Activated CD4-positive, CD25-positive, alpha-beta regulatory T cell (primary cell): ENCODE measurements around the gene BEAN1.

ENCODE experiments used
- DNase-seq, 4 experiments: peaks; one replicate each; lab custom pipeline; 2025; lab: John Stamatoyannopoulos, UW

BEAN1 gene

DNA sequence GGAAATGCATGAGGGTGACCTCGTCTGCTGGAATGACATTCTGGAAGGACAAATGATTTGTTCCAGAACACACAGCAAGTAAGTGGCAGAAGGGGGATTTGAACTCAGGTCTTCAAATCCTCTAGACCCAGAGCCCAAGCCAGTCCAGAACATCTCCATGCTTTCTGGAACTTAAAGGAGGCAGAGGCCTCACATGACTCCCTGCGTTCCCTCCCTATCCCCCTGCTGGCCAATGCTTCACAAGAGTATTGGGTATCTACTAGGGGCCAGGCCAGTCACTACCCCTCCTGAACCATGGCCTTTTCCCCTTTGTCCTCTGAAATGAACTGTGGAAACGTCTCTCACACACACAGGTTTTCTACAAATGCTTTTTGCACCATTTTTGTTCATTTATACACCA, 7.6 kb upstream of the BEAN1 start:
- DNase-seq: no peak

DNA sequence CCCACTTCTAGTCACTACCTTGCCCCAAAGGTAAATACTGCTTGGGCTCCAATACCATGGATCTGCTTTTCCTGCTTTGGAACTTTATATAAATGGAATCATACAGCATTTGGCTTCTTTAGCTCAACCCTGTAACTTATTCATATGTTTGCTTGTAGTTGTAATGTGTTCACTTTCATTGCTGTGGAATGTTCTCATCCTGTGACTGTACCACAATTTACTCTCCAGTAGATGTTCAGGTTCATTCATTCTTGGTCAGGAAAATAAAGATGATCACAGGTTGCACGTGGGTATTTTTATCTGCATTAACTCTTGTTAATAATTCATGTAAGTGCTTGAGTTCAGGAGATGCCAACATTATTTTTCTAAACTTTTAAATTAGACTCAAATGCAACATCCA, 6.7 kb upstream of the BEAN1 start:
- DNase-seq: no peak

GRCh38 chr16:66421891-66422290, 5.2 kb upstream of the BEAN1 start:
- DNase-seq: no peak

- no peak for DNase-seq
These were observed 4.7 kb upstream of the BEAN1 start for GRCh38 chr16:66422366-66422765.

- DNase-seq: no peak
These were observed 3.9 kb upstream of the BEAN1 start for GRCh38 chr16:66423177-66423576.

DNA sequence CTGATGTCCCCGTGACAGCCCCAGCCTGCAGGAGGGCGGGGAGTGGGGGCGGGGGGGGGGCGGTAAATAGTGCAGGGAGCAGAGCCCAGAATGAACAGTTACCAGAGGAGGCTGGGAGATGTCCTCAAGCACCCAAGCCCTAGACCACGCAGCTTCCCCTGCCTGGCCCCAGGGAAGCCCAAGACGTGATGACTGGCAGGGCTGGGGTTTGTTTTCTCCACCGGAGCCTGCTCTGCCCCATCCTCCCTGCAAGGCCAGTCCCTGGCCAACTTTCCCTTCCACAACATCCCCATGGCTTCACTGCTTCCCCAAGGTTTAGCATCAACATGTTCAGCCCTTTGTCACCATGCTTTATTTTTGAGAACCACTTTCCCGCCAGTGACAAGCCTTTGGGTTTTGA, 1.4 kb upstream of the BEAN1 start:
- DNase-seq: no peak

- no peak for DNase-seq
These were observed 721 bp upstream of the BEAN1 start for GRCh38 chr16:66426112-66427035.

GRCh38 chr16:66427871-66428681, 981 bp downstream of the BEAN1 start:
- DNase-seq: no peak

- no peak for DNase-seq
These were observed 1.7 kb downstream of the BEAN1 start for GRCh38 chr16:66428682-66429251.

GRCh38 chr16:66429290-66429962, 2.3 kb downstream of the BEAN1 start:
- DNase-seq: no peak

DNA sequence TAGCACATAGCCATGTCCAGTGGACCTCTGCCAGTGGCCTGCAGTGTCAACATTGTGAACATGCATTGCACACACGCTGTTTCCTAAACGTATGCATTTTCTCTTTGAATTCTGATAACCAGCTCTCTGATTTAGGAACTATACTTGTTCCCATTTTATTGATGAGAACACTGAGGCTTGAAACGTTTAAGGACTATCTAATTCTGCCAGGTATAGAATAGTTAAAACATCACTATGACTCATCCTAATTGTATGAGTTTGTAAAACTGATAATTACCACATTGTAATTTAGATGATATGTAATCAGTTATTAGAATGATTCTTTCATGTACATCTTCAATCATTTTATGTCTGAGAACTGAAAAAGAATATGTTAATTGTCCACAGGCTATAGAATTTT, 3.1 kb downstream of the BEAN1 start:
- DNase-seq: no peak

DNA sequence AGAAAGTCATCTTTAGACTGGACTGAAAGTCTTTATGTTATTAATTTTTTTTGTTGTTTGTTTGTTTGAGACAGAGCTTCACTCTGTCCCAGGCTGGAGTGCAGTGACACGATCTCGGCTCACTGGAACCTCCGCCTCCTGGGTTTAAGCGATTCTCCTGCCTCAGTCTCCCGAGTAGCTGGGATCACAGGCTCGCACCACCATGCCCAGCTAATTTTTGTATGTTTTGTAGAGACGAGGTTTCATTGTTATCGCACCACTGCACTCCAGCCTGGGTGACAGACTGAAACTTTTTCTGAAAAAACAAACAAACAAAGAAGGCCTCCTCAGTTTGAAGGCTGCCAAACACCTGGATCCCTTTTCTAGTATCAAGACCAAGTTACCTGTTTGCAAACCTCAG, 4.7 kb downstream of the BEAN1 start:
- no peak for DNase-seq

DNA sequence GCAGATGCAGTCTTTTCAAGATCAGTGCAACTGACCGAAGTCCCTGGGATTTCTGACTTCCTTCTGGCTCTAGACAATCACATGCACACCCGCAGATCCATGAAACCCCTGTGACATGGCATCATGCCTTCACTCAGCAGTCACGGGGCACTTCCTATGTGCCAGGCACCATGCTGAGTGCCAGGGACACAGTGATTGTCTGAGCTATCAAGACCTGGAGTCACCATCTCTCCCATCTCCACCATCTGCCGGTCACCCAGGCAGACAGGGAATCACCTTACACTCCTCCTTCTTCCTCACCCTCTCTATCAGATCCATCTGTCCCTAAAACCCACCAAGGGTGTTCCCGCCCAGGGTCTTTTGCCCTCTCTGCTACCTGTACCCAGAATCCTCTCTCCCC, 5.3 kb downstream of the BEAN1 start:
- no peak for DNase-seq

GRCh38 chr16:66434619-66435430, 7.7 kb downstream of the BEAN1 start:
- no peak for DNase-seq

DNA sequence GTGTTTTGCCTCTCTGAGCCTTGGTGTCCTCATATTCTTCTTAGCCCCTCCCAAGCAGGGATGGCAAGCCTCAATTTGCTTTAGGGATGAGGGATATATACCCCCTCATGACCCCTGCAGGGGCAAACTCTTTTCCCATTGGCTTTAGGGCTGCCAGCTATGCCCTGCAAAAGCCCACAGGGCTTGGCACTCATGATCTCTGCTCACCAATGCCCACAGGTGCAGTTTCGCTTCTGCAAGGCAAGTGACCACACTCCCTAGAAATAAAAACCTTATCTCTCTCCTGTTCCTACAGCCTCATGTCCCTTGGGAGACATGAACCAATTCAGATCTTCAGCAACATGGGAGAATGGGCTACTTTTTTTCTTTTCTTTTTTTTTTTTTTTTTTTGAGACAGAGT, 8.8 kb downstream of the BEAN1 start:
- no peak for DNase-seq

DNA sequence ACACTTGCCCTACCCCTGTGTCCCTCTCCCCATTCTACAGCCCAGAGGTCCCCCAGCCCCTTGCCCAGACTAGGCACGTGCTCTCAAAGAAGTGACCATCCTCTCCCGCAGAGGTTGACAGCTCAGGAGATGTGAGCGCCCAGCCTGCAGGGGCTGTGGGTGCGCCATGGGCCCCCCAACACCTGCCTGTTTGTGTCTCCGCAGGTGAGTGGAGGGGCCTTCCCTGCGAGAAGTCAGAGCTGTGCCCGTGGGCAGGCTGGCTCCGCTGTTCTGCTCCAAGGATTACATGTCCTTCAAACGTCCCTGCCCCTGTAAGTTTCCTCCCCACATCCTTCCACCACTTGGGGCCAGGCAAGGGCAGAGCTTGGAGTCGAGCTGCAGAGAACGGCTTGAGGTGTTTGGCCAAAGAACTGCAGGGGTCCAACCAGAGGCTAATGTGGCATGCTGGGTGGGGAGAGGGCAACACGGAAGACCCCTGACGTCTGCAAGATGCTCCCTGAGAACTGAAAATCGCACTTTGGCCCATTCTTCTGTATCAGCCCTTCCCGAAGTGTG, 10.4 kb downstream of the BEAN1 start:
- no peak for DNase-seq

- DNase-seq: no peak
These were observed 11.4 kb downstream of the BEAN1 start for GRCh38 chr16:66438536-66438935.

DNA sequence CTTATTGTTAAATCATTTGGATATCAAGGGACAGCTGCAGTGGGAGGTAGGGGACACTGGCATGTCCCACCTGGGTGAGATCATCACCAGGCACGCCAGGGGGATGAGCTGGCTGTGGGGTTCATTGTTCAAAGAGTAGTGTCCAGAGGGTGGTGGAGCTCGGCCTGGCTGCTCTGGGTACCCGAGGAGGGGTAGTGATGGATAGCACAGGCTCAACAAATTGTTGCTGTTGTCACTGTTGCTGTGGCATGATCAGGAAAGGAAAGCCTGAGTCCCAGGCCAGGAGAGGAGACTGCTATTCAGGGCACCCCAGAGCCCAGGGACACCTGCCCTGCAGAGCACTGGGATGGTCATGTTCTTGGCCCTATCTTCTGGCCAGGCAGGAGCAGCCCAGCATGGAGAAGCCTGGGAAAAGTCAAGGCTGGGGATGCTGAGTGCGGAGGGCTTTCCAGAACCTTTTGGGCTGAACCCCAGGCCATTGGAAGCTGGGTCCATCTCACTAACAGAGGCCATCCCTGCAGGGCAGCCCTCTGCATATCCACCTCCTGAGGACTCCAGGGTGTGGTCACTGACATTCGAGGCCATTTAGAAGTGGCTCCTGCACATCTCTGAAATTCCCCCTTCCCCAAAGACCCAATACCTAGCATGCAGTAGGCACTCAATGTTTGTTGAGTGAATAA, 12.1 kb downstream of the BEAN1 start:
- DNase-seq: no peak

DNA sequence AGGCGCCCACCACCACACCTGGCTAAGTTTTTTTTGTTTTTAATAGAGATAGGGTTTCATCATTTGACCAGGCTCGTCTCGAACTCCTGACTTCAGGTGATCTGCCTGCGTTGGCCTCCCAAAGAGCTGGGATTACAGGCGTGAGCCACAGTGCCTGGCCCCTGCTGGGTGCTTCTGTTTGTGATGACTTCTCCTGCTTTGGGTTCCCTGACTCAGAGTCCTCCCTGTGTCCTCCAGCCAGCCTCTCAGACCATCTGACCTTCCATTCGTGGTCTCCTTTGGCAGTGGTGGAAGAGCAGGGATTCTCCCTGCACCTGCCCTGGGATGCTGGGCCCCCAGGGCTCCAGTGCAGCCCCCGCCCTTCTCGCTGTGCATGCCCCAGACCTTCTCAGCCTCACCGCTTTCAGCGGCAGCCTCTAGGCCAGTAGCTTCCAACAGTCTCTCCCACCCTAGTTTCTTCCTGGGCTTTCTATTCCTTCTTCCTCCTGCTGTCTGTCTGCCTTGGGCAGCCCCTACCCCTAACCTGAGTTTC, 13.2 kb downstream of the BEAN1 start:
- no peak for DNase-seq

GRCh38 chr16:66440970-66441369, 13.9 kb downstream of the BEAN1 start:
- no peak for DNase-seq
